G401.6 (cell line): ENCODE data around the gene SEC24B.

Experiments used
- FAIRE-seq: peaks from 2 replicates; lab custom pipeline; 2012; peaks lifted over from hg19 to GRCh38; lab: Jason Lieb, UNC

SEC24B gene

GRCh38 chr4:109433205-109434006, at the start of gene SEC24B:
TSS of gene SEC24B (plus strand) at chr4:109433815. CDS start at chr4:109433870, 55 bp downstream.
- FAIRE-seq, result no peak

GRCh38 chr4:109383823-109384222, 49.8 kb upstream of the SEC24B start:
- FAIRE-seq, result no peak

- FAIRE-seq, result no peak
These were observed 48.4 kb upstream of the SEC24B start for GRCh38 chr4:109385260-109385659.

GRCh38 chr4:109389369-109390114, 44.1 kb upstream of the SEC24B start:
- no peak for FAIRE-seq

- no peak for FAIRE-seq
These were observed 43.4 kb upstream of the SEC24B start for GRCh38 chr4:109390115-109390768.

- no peak for FAIRE-seq
These were observed 37.9 kb upstream of the SEC24B start for GRCh38 chr4:109395694-109396093.

GRCh38 chr4:109398928-109399327, 34.7 kb upstream of the SEC24B start:
- FAIRE-seq, result no peak

- peak; percentile 82 for FAIRE-seq
These were observed 27.2 kb upstream of the SEC24B start for GRCh38 chr4:109406337-109406931.

GRCh38 chr4:109407027-109407737, 26.4 kb upstream of the SEC24B start:
- FAIRE-seq, result no peak

GRCh38 chr4:109408711-109409110, 24.9 kb upstream of the SEC24B start:
- FAIRE-seq, result no peak

GRCh38 chr4:109410226-109410625, 23.4 kb upstream of the SEC24B start:
- FAIRE-seq, result no peak

GRCh38 chr4:109410776-109411175, 22.8 kb upstream of the SEC24B start:
- FAIRE-seq, result no peak

GRCh38 chr4:109411964-109412363, 21.7 kb upstream of the SEC24B start:
- FAIRE-seq, result no peak

GRCh38 chr4:109412776-109413175, 20.8 kb upstream of the SEC24B start:
- no peak for FAIRE-seq

- no peak for FAIRE-seq
These were observed 18.7 kb upstream of the SEC24B start for GRCh38 chr4:109414938-109415337.

GRCh38 chr4:109418588-109418987, 15.0 kb upstream of the SEC24B start:
- FAIRE-seq, result no peak

GRCh38 chr4:109419679-109420078, 13.9 kb upstream of the SEC24B start:
- FAIRE-seq, result no peak

- no peak for FAIRE-seq
These were observed 9.3 kb upstream of the SEC24B start for GRCh38 chr4:109424093-109424841.

- no peak for FAIRE-seq
These were observed 8.2 kb upstream of the SEC24B start for GRCh38 chr4:109425405-109425804.

GRCh38 chr4:109429545-109429944, 4.1 kb upstream of the SEC24B start:
- no peak for FAIRE-seq

- FAIRE-seq, result no peak
These were observed 1.4 kb upstream of the SEC24B start for GRCh38 chr4:109432203-109432602.
